NCI-H748 (cell line): ENCODE data around the gene ERGIC3.
A peak's percentile ranks its signal among the peaks of the same experiment; 100 is the strongest.

Experiments used
- DNase-seq: peaks from one replicate; lab custom pipeline; 2025; ENCODE audit not compliant: unreplicated experiment; lab: John Stamatoyannopoulos, UW

Gene ERGIC3

DNA sequence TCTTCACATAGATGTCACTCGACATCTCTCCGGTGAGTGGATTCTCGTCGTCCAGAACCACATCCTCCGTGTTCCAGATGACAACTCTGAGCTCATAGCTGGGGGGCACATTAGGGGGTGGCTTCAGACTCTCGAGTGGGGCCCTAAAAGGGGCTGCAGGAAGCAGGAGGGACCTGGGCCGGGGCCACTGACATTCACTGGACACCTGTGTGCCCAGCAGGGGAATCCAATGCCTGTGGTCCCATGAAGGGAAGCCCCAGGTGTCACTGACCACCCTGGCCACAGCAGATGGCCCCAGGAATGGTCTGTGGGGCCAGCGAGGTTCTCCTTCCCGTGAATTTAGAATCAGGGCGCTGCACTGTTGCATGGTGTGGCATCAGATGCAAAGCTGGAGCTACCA, 18.7 kb downstream of the ERGIC3 start:
- no peak for DNase-seq

DNA sequence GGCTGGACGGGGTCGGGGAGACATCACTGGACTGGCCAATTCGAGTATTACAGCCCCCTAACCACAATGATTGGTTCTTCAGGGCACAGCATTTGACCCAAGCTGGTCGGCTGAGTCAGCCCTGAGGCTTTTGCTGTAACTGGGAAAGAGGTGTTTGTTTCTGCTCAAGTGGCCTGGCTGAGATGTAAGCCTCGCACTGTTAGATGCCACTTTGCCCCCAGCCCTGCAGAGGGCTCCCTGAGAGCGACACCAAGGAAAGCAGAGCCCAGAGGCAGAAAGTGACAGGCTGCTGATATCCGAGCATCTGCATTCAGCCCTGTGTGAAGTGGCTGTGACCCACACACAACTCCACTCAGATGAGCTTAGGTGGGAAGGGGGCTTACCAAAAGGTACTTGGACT, 19.4 kb downstream of the ERGIC3 start:
- peak; percentile 38 for DNase-seq

DNA sequence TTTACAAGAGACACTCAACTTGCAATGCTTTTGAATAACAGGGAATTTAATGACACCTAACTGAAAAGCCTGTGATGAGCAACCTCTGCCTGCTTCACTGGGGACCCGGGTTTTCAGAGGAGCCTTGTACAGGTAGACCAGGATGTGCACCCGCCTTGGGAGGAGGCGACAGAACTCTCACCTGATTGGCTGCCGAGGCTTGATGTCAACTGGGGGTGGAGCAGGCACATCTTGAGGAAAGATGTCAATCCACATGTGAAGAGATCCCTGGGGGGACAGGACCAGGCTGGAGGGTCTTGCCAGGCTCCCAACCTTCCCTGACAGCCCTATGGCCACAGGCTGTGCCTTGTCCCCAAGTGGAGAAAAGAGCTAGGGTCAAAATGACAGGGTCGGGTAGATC, 19.8 kb downstream of the ERGIC3 start:
- no peak for DNase-seq

DNA sequence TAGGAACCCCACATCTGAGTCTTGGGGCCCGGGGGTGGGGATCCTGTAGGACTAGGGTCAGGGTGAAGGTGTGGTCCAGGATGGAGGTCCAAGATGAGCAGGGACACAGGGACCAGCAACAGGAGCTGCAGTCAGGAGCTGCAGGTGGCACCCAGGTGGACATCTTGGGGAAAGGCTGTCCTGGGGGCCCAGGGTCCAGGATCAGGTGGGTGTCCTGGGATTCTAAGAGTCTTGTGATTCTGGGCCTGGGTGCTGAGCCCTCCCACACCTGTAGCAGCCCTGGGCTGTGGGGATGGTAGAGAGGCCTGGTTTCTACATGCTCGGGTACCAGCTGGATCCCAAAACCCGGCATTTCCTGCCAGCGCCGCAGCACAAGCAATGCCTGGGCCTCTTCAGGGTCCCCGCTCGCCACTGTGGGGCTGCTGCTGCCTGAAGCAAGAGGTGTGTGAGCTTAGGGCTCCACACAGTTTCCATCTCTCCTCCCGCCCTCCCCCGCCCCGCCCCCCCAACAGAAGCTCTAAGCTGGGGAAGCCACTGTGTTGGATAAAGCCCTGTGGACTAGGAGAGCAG, 20.7 kb downstream of the ERGIC3 start:
- no peak for DNase-seq

DNA sequence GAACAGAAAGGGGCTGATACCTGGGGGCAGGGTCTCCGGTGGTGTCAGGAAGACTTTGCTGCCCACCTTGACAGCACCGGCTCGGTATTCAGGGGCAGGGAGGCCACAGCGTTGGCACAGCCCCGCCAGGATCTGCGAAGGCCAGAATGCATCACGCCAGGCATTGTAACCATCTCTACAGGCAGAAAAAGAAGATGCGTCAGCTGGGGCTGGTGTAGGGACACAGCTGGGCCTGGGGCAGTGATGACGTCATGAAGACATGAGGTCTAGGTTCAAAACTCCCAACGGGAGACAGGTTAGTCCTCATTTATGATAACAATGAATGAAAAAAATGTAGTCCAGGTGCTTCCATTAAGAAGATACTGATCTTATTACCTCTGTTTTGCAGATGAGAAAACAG, 22.0 kb downstream of the ERGIC3 start:
- DNase-seq = no peak

DNA sequence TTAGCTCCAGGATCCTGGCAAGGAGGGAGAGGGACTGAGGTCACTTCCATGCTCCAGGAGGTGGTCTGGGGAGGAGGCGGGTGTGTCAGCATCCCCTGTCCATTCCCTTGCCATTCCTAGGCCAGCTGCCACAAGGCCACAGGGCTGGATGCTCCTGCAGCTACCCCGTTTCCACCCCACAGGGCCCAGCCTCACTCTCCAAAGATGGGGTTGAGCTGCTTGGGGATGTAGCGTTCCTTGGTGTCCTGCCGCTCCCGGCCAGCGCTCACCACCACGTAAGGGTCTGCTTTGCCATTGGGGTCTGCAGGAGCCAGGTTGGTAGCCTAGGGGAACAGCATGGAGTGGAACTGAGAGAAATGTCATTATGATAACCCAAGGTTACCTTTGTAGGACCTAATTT, 23.0 kb downstream of the ERGIC3 start:
- DNase-seq = no peak

DNA sequence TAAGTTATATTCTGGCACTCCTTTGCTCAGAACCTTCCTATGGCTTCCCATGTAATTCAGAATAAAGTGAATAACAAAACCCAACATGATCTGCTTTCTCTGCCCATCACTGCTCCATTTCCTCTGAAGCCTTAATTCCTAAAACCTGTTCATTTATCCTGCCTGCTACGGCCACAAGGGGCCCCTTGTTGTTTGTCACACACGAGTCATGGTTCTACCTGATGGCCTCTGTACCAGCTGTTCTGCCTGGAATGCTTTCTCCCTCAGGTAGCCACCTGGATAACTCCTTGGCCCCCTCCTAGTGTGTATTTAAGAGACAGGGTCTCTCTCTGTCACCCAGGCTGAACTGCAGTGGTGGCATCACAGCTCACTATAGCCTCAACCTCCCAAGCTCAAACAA, 26.8 kb downstream of the ERGIC3 start:
- peak; percentile 19 for DNase-seq

DNA sequence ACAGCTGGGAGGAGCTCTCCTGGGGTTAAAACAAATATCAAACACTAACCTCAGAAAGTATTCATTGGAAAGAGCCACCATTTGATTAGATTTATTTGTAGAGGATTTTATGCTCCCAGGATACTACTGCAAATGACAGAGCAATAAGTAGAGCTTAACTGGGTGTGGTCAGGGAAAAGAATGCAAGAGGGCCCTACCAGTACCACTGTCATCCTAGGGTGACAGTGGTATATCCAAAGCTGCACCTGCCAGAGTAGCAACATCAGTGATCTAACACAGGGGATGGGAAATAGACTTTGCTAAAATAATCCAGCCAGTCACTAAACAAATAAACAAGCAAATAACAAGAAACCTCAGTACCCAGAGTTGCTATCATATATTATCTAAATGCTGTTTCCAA, 29.7 kb downstream of the ERGIC3 start:
- no peak for DNase-seq

DNA sequence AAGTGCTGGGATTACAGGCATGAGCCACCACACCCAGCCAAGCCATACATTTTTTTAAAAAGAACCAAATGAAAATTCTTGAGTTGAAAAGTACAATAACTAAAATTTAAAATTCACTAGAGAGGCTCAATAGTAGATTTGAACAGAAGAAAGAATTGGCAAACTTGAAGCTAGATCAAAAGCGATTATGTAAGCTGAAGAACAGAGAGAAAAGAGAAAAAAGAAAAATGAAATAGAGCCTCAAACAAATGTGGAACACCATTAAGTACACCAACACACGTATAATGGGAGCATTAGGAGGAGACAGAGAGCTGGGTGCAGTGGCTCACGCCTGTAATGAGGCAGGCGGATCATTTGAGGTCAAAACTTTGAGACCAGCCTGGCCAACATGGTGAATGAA, 31.0 kb downstream of the ERGIC3 start:
- no peak for DNase-seq

DNA sequence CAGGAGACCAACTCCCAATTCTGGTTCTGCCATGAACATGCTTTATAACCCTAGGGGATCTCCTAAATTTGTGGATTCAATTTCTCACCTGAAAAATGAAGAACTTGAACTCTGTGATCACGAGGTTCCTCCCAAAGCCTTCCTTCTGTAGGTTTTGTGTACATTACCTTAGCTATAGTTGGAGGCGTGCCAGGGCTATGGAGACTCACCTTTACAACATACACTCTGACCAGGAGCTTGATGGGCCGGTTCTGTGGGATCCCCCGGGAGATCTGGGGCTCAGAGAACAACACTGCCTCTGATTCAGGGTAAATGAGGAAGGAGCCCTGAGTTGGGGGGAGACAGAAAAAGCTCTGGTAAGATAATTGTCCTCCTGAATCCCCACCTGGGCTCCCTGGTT, 34.1 kb downstream of the ERGIC3 start:
- peak; percentile 46 for DNase-seq

DNA sequence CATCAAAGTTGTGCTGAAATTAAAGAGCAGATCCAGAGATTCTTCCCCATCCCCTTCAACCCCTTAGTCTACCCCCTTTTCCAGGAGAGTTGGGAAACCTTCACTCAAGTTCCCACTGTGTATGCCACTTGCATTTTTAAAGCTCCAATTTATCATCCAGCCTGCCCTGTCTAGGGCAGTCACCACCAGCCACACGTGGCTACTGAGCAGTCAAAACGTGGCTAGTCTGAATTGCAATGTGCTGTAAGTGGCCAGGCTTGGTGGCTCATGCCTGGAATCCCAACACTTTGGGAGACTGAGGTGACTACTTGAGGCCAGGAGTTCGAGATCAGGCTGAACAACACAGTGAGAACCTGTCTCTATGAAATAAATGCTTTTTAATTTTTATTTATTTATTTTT, 34.9 kb downstream of the ERGIC3 start:
- DNase-seq = no peak

DNA sequence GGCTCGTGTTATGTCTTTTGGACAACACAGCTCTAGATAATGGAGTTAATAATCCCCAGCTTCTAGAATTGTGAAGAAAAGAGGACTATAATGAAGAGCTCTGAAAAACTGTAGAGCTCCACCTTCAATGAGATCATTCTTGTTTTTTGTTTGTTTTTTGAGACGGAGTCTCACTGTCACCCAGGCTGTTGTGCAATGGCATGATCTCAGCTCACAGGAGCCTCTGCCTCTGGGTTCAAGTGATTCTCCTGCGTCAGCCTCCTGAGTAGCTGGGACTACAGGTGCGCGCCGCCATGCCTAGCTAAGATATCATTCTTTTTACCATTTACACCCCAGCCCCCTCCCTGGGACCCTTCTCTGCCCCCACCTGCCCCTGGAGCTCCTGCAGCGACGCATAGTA, 36.6 kb downstream of the ERGIC3 start:
- DNase-seq = no peak

DNA sequence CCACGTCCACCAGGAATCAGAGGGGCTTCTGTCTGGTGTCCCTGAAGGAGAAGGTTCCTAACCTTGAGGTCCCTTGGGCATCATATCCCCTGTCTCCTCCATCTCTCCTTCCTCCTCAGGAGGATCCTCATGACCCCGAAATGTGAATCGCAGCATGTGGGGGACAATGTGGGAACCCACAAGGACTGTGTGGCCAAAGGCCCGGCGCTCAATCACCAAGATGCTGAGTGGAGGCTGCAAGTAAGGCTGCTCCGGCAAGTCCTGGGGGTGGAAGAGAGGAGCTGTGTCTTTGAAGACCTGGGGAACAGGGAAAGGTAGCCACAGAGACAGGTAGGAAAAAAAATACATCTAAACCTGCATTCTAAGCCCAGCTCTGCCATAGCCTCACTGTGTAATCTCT, 37.3 kb downstream of the ERGIC3 start:
- DNase-seq = no peak

DNA sequence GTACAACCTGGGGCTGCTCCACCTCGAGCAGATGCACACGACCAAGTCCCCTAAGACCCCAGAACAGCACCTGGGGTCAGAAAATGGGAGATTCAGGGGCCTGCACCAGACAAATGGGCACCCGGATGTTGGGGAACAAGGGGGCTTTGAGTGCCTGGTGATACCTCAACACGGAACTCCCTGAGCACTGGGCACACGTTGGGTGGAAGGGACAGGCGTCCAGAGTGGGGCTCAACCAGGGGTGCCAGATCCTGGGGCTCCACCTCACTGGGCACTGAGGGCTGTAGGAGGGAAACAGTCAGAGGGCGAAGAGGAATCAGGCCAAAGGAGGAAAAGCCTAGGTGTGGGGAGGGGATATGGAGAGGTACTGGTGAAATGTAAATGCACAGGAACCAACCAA, 40.3 kb downstream of the ERGIC3 start:
- no peak for DNase-seq

DNA sequence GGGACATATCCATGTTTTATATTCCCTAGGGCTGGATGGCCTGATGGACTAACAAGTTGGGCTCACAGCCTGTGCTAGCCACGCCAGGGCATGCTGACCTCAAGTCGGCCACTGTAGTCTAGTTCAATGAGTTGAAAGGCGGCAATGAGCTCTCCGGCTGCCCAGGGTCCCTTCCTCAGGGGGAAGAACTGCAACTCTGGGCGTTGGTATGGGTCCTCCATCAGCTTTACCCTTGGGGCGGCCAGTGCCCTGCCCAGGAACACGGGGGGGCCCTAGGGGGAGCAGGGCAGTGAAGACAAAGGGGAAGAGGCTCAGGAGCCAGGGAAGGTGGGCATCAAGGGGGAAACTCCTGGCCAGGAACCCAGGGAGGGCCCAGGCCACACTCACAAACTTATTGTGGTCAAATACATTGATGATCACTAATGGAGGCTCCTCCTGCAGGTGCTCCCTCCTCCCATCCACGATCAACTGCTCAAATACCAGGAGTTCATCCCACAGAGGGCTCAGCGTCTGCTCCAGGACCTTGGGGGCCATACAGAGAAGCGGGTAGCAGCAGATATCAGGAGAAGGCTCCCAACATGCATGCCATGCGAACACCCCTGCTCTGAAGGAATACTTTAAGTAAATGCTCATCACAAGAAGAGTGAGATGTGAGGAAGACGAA, 41.0 kb downstream of the ERGIC3 start:
- DNase-seq = no peak

DNA sequence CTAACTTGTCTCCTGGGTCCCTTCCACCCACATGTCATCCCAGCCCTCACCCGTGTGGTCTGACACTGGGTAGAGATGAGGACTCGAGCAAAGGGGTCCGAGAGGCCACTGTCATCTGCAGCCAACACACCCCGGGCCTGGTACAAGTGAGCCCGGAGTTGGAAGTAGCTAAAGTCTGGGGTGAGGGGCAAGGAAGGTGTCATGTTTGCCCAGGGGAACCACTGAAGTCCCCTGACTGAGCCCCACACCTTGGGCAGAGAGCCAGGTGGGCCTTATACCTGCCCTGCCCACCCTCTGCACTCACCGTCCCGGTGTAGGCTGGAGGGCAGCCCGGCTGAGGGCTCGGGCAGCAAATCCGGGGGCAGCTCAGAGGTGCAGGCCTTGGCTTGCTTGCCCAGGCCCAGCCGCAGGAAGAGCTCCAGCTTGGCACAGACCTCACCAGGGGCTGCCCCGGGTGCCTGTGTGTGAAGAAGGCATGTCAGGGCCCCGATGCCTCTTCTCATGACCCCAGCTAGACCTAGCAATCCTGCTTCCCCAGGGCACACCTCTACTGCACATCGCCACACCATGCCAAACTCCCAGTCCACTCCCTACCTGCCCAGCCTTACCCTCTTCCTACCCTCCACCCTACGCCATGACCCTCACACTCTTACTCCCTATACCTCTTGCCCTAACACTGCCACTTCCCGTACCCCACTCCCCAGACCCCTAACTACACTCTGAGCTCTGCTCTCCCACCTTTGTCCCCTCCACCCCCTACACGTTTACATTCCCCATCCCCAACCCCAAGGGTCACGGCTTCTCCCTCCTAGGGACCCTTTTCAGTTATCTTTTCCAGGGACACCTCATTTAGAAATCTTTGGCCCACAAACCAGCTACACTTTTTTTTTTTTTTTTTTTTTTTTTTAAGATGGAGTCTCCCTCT, 42.0 kb downstream of the ERGIC3 start:
- DNase-seq = no peak

DNA sequence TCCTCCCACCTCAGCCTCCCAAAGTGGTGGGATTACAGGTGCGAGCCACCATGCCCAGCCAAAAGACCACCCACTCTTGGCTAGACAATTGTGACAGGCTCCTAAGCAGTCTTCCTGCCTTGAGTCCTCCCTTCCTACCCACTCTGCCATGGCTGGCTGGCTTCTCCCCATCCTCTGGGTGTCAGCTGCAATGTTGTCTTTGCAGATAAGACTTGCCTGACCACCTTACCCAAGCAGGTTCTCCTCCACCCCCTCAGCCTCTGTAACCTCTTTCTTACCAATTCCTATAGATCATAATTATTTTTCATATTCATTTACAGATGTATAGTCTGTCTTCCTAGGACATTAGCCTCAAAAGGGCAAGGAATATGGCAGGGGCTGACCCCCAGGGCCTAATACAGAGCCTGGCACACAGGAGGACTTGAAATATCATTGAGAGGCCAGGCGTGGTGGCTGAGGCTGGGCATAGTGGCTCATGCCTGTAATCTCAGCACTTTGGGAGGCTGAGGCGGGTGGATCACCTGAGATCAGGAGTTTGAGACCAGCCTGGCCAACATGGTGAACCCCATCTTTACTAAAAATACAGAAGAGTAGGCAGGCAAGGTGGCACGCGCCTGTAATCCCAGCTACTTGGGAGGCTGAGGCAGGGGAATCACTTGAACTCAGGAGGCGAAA, 45.0 kb downstream of the ERGIC3 start:
- no peak for DNase-seq

DNA sequence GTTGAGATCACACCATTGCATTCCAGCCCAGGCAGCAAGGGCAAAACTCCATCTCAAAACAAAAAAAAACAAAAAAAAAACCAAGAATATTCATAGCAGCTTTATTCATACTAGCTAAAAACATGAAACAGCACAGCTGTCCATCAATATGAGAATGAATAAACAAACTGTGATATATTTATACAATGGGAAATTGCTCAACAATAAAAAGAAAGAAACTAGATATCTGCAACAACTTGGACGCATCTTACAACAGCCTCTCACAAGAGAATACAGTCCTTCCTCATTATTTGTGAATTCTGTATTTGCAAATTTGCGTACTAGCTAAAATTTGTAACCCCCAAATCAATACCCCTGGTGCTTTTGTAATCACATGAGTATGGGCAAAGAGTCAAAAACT, 45.6 kb downstream of the ERGIC3 start:
- no peak for DNase-seq

DNA sequence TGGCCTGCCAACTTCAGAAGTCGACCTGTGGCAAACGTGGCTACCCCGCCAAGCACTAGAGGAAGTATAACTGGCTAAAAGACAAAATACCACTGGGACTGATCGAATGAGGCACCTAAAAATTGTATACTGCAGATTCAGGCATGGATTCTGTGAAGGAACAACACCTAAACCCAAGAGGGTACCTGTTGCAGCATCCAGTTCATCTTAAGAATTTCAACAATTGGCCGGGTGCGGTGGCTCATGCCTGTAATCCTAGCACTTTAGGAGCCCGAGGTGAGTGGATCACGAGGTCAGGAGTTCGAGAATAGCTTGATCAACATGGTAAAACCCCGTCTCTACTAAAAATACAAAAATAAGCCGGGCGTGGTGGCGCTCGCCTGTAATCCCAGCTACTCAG, 46.5 kb downstream of the ERGIC3 start:
- no peak for DNase-seq

DNA sequence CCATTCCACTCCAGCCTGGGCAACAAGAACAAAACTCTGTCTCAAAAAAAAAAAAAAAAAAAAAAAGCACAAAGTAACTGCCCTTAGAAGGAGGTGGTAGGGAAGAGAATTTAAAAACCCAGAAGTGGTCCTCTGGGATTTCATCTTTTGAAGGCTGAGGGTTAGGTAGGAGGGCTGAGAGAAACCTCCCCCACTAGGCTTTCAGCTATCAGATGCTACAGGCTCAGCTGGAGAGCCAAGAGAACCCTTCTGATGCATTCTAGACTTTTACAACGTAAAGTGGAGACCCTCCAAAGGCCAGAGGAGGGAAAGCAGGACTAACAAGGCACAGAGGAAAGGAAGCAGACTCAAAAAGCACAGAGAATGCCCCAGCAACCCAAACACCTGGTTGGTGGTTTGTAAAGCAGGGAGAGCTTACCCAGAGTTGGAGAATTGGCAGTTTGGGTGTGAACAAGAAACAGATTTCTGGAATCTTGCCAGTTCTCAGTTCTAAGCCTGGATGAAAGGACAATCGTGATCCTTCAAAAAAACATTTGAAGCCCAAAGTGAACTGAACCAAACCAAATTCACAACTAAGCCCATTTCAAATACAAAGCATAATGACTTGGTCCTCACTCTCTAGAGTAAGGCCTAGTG, 50.6 kb downstream of the ERGIC3 start:
- no peak for DNase-seq

DNA sequence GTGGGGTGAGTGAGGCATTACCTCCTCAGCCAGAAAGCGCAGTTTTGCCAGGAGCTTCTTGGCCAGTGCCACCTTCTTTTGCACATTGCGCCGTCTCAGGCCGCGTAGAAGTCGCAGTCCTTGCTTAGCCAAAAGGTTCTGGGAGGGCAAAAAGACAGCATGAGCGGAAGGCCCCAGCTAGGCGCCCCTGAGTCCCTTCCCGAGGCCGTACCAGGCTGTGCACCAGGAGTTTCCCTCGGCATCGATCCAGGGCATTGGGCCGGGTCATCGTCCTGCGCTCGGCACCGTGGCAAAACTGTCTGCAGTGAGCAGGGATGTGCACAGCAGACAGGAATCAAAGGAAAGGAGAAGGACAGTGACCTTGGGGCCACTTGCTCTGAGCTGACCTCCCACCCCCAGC, 53.6 kb downstream of the ERGIC3 start:
- no peak for DNase-seq
